ENCODE results near the gene EMP2.
"Not testable (repeated sequence)": the region's sequence is repeated elsewhere in the genome, so short reads cannot be mapped to it uniquely, and the experiment has no call there.

Gene EMP2

GRCh38 chr16:10577305-10578202 lies 2.8 kb downstream of the EMP2 start:
- DNase-seq, result no peak

- DNase-seq, result no peak
Observed at GRCh38 chr16:10576390-10577304, 3.8 kb downstream of the EMP2 start.

- no peak for DNase-seq
Observed at GRCh38 chr16:10575506-10576130, 4.8 kb downstream of the EMP2 start.

GRCh38 chr16:10572611-10573010 lies 7.8 kb downstream of the EMP2 start:
- DNase-seq, result no peak

GRCh38 chr16:10571354-10571753 lies 9.0 kb downstream of the EMP2 start:
- DNase-seq, result no peak

- no peak for DNase-seq
Observed at GRCh38 chr16:10569621-10570020, 10.8 kb downstream of the EMP2 start.

GRCh38 chr16:10566613-10567012 lies 13.8 kb downstream of the EMP2 start:
- DNase-seq, result no peak

GRCh38 chr16:10565167-10565566 lies 15.2 kb downstream of the EMP2 start:
- DNase-seq, result no peak

GRCh38 chr16:10564591-10564990 lies 15.8 kb downstream of the EMP2 start:
- no peak for DNase-seq

GRCh38 chr16:10562361-10562899 lies 18.0 kb downstream of the EMP2 start:
- no peak for DNase-seq

GRCh38 chr16:10561425-10561824 lies 19.0 kb downstream of the EMP2 start:
- DNase-seq, result no peak

- DNase-seq, result no peak
Observed at GRCh38 chr16:10561001-10561400, 19.4 kb downstream of the EMP2 start.

- not testable (repeated sequence) for DNase-seq
Observed at GRCh38 chr16:10559792-10560191, 20.6 kb downstream of the EMP2 start.

- DNase-seq, result no peak
Observed at GRCh38 chr16:10558746-10559641, 21.4 kb downstream of the EMP2 start.

- no peak for DNase-seq
Observed at GRCh38 chr16:10558305-10558704, 22.1 kb downstream of the EMP2 start.

- DNase-seq, result no peak
Observed at GRCh38 chr16:10557750-10558149, 22.6 kb downstream of the EMP2 start.

- DNase-seq, result no peak
Observed at GRCh38 chr16:10556236-10556635, 24.2 kb downstream of the EMP2 start.

GRCh38 chr16:10554569-10554968 lies 25.8 kb downstream of the EMP2 start:
- no peak for DNase-seq

GRCh38 chr16:10552998-10553491 lies 27.4 kb downstream of the EMP2 start:
- peak; percentile 49 for DNase-seq

GRCh38 chr16:10552281-10552680 lies 28.1 kb downstream of the EMP2 start:
- no peak for DNase-seq

GRCh38 chr16:10551881-10552280 lies 28.5 kb downstream of the EMP2 start:
- DNase-seq, result no peak

GRCh38 chr16:10548404-10548803 lies 32.0 kb downstream of the EMP2 start:
- no peak for DNase-seq
